ENCODE results near the gene EHD4.

Gene EHD4

GRCh38 chr15:41853831-41854230 is 118.5 kb downstream of the EHD4 start:
- no peak for DNase-seq

- DNase-seq: no peak
Observed at GRCh38 chr15:41852736-41853590, 119.4 kb downstream of the EHD4 start.

- DNase-seq: no peak
Observed at GRCh38 chr15:41851755-41852370, 120.5 kb downstream of the EHD4 start.

- DNase-seq: no peak
Observed at GRCh38 chr15:41851167-41851523, 121.2 kb downstream of the EHD4 start.

- no peak for DNase-seq
Observed at GRCh38 chr15:41850482-41851166, 121.7 kb downstream of the EHD4 start.

- no peak for DNase-seq
Observed at GRCh38 chr15:41849861-41850260, 122.5 kb downstream of the EHD4 start.

GRCh38 chr15:41849204-41849603 is 123.2 kb downstream of the EHD4 start:
- no peak for DNase-seq

GRCh38 chr15:41848631-41849030 is 123.7 kb downstream of the EHD4 start:
- no peak for DNase-seq

GRCh38 chr15:41847981-41848380 is 124.4 kb downstream of the EHD4 start:
- DNase-seq: no peak

- DNase-seq: no peak
Observed at GRCh38 chr15:41847206-41847605, 125.2 kb downstream of the EHD4 start.

Data from hippocampal formation (tissue), 2 donors.